CD14-positive monocyte (primary cell): ENCODE measurements around the gene MSI1. TPM values are rescaled to one million over a fixed set of nuclear protein-coding genes. Genes with fewer than 3 reads are reported as not detected.

Experiments used
- DNase-seq, 3 donors: peaks; one replicate each; pipeline ENCODE4 v3.0.0-alpha.2; 2011 to 2022
- H2AFZ ChIP-seq: 2 replicates; pipeline ENCODE4 v1.6.0; 2012; ENCODE audit warnings: mild to moderate bottlenecking, low read depth, low read length, inconsistent platforms; ENCODE audit not compliant: insufficient read depth, poor library complexity, severe bottlenecking
- H3K27ac ChIP-seq, 2 donors: 1 replicate in 1 of 2; 2 replicates in 1 of 2; pipeline ENCODE4 v1.5.1; 2012 to 2013; ENCODE audit warnings: low read length in 2 of 2, control low read depth in 1 of 2, inconsistent platforms in 1 of 2, low read depth in 1 of 2, mild to moderate bottlenecking in 1 of 2
- H3K27me3 ChIP-seq, 2 donors: one replicate each; pipeline versions ENCODE4 v1.6.0 to v1.6.1; 2011 to 2013; ENCODE audit warnings: low read length in 2 of 2; ENCODE audit not compliant: control insufficient read depth in 2 of 2, insufficient read depth in 2 of 2
- H3K36me3 ChIP-seq, 2 donors: replicated peaks in 1 of 2; 1 replicate in 1 of 2; 2 replicates in 1 of 2; pipeline versions ENCODE4 v1.5.1 to v1.6.1; 2012 to 2013; ENCODE audit warnings: low read length in 2 of 2, control low read depth in 1 of 2, inconsistent platforms in 1 of 2, mild to moderate bottlenecking in 1 of 2; ENCODE audit not compliant: insufficient read depth in 2 of 2, control insufficient read depth in 1 of 2
- H3K4me1 ChIP-seq, 2 donors: 1 replicate in 1 of 2; 2 replicates in 1 of 2; pipeline versions ENCODE4 v1.5.1 to v1.6.1; 2012 to 2013; ENCODE audit warnings: low read length in 2 of 2, control low read depth in 1 of 2, inconsistent platforms in 1 of 2, mild to moderate bottlenecking in 1 of 2, moderate library complexity in 1 of 2; ENCODE audit not compliant: insufficient read depth in 2 of 2, control insufficient read depth in 1 of 2
- H3K4me2 ChIP-seq: replicated peaks from 2 replicates; pipeline ENCODE3; 2012; ENCODE audit warnings: low read length, moderate library complexity, mild to moderate bottlenecking; ENCODE audit not compliant: poor library complexity, severe bottlenecking; ENCODE audit errors: extremely low read depth
- H3K4me3 ChIP-seq, 3 experiments: fragments of 200-600 bp in 1 of 3; sonication (generic) in 1 of 3; replicated peaks in 1 of 3; 1 replicate in 2 of 3; 2 replicates in 1 of 3; pipeline ENCODE4 v1.5.1; 2011 to 2013; ENCODE audit warnings: low read length in 3 of 3, mild to moderate bottlenecking in 3 of 3, control low read depth in 2 of 3, low read depth in 2 of 3, inconsistent platforms in 1 of 3, moderate library complexity in 1 of 3
- H3K79me2 ChIP-seq: 2 replicates; pipeline ENCODE4 v1.6.0; 2012; ENCODE audit warnings: mild to moderate bottlenecking, control low read depth, inconsistent platforms, low read length, moderate library complexity; ENCODE audit not compliant: insufficient read depth
- H3K9ac ChIP-seq: 2 replicates; pipeline ENCODE4 v1.6.0; 2017; ENCODE audit warnings: low read length, mild to moderate bottlenecking; ENCODE audit not compliant: insufficient read depth, poor library complexity, severe bottlenecking
- H3K9me3 ChIP-seq, 2 donors: replicated peaks in 1 of 2; 1 replicate in 1 of 2; 2 replicates in 1 of 2; pipeline versions ENCODE4 v1.5.1 to v1.6.1; 2012 to 2013; ENCODE audit warnings: low read length in 2 of 2, control low read depth in 1 of 2; ENCODE audit not compliant: control insufficient read depth in 1 of 2, insufficient read depth in 1 of 2
- H4K20me1 ChIP-seq: 2 replicates; pipeline ENCODE4 v1.6.0; 2012; ENCODE audit warnings: mild to moderate bottlenecking, low read length, control low read depth, moderate library complexity; ENCODE audit not compliant: insufficient read depth
- H3K27ac Mint-ChIP-seq, 7 donors: one replicate each; pipeline ENCODE4 v1.8.0; 2020; ENCODE audit warnings: mild to moderate bottlenecking in 7 of 7, mixed read lengths in 7 of 7, moderate library complexity in 6 of 7, inconsistent platforms in 2 of 7
- H3K27me3 Mint-ChIP-seq, 3 donors: one replicate each; pipeline ENCODE4 v1.8.0; 2021 to 2022; ENCODE audit warnings: low read depth in 3 of 3, mild to moderate bottlenecking in 3 of 3, mixed read lengths in 3 of 3, moderate library complexity in 3 of 3, inconsistent platforms in 1 of 3
- H3K36me3 Mint-ChIP-seq, 2 donors: one replicate each; pipeline ENCODE4 v1.8.0; 2020; ENCODE audit warnings: mixed read lengths in 2 of 2, inconsistent platforms in 1 of 2, mild to moderate bottlenecking in 1 of 2
- H3K4me1 Mint-ChIP-seq: one replicate; pipeline ENCODE4 v1.8.0; 2020; ENCODE audit warnings: mild to moderate bottlenecking, mixed read lengths
- H3K4me3 Mint-ChIP-seq, 2 donors: one replicate each; pipeline ENCODE4 v1.8.0; 2020; ENCODE audit warnings: mild to moderate bottlenecking in 2 of 2, mixed read lengths in 2 of 2, moderate library complexity in 1 of 2
- H3K9me3 Mint-ChIP-seq, 7 donors: one replicate each; pipeline ENCODE4 v1.8.0; 2020 to 2022; ENCODE audit warnings: mixed read lengths in 7 of 7, mild to moderate bottlenecking in 6 of 7, moderate library complexity in 6 of 7, inconsistent platforms in 2 of 7
- WGBS: methylation state at CpG from one replicate; pipeline ENCODE4 v1.1.5; 2013; ENCODE audit warnings: missing lambda C conversion rate; ENCODE audit not compliant: insufficient coverage; 5-methylcytosine and 5-hydroxymethylcytosine counted together
- intact Hi-C, 2 donors: fragments of 100-400 bp; cut with micrococcal nuclease; formaldehyde crosslinking; loops; one replicate each; pipeline versions ENCODE4 v1.15.0 to v1.15.1; 2023
- polyA plus RNA-seq, 3 donors: library from polyadenylated mRNA; depleted of rRNA in 1 of 3; unstranded in 2 of 3; stranded (reverse) in 1 of 3; fragments of 300-500 nt in 2 of 3; fragments of >200 nt in 1 of 3; fragmentation: Illumina TruSeq in 2 of 3; gene quantifications; 1 replicate in 2 of 3; 2 replicates in 1 of 3; pipeline ENCODE4 v1.2.3, GENCODE V29; 2012 to 2021
- TF ChIP-seq, protein P1 (sequence below): fragments of 200-600 bp; IDR thresholded peaks from one replicate; pipeline ENCODE4 v1.8.0; 2022; ENCODE audit warnings: antibody characterized with exemption, mild to moderate bottlenecking

Gene MSI1
- polyA plus RNA-seq, 3 donors = not detected

- H3K27ac ChIP-seq = no peak overlapping the region
- TF ChIP-seq, protein P1, sequence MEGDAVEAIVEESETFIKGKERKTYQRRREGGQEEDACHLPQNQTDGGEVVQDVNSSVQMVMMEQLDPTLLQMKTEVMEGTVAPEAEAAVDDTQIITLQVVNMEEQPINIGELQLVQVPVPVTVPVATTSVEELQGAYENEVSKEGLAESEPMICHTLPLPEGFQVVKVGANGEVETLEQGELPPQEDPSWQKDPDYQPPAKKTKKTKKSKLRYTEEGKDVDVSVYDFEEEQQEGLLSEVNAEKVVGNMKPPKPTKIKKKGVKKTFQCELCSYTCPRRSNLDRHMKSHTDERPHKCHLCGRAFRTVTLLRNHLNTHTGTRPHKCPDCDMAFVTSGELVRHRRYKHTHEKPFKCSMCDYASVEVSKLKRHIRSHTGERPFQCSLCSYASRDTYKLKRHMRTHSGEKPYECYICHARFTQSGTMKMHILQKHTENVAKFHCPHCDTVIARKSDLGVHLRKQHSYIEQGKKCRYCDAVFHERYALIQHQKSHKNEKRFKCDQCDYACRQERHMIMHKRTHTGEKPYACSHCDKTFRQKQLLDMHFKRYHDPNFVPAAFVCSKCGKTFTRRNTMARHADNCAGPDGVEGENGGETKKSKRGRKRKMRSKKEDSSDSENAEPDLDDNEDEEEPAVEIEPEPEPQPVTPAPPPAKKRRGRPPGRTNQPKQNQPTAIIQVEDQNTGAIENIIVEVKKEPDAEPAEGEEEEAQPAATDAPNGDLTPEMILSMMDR = no peak
- H4K20me1 ChIP-seq = no peaks in the 10 kb centered on the region
- no peak for DNase-seq
- H3K4me1 ChIP-seq = no peaks in the 10 kb centered on the region
- no peaks in the 10 kb centered on the region for H3K36me3 ChIP-seq
- Mint-ChIP-seq H3K27ac (no peak overlapping the region), H3K4me1 (peaks cover 1% of the 10 kb centered on the region), H3K27me3 (peaks cover 8 to 17% (median 14%) of the 10 kb centered on the region in 3 donors), H3K9me3 (peaks cover 0 to 2% (median 0%) of the 10 kb centered on the region in 7 donors), H3K4me3 (no peak overlapping the region), H3K36me3 (no peaks in the 10 kb centered on the region)
- H2AFZ ChIP-seq = no peak overlapping the region
- intact Hi-C loops = no loop called here
- peaks cover 0 to 2% of the 10 kb centered on the region in 2 donors for H3K27me3 ChIP-seq
- no peaks in the 10 kb centered on the region for H3K9me3 ChIP-seq
- H3K9ac ChIP-seq = no peak overlapping the region
- no peaks in the 10 kb centered on the region for H3K79me2 ChIP-seq
- WGBS = 87% methylated on average over 1 of the region's 5 CpGs
- no peak overlapping the region for H3K4me2 ChIP-seq
- H3K4me3 ChIP-seq = no peak overlapping the region
Observed at GRCh38 chr12:120352117-120352516, 16.8 kb downstream of the MSI1 start.

- Histone ChIP-seq H3K9me3 (no peaks in the 10 kb centered on the region), H3K27me3 (peaks cover 0 to 2% of the 10 kb centered on the region in 2 donors), H2AFZ (no peak overlapping the region), H3K79me2 (no peaks in the 10 kb centered on the region), H3K36me3 (no peaks in the 10 kb centered on the region), H3K27ac (no peak overlapping the region), H3K9ac (no peak overlapping the region), H3K4me3 (no peak overlapping the region), H3K4me1 (no peaks in the 10 kb centered on the region), H4K20me1 (no peaks in the 10 kb centered on the region), H3K4me2 (no peak overlapping the region)
- Mint-ChIP-seq H3K27ac (no peak overlapping the region), H3K4me3 (no peak overlapping the region), H3K4me1 (peaks cover 1% of the 10 kb centered on the region), H3K27me3 (peaks cover 7 to 17% (median 13%) of the 10 kb centered on the region in 3 donors), H3K9me3 (peaks cover 0 to 4% (median 0%) of the 10 kb centered on the region in 7 donors), H3K36me3 (no peaks in the 10 kb centered on the region)
- intact Hi-C loops = no loop called here
- WGBS = 91% methylated on average over 15 of the region's 19 CpGs
- no peak for DNase-seq
- TF ChIP-seq, protein P1 = no peak
Observed at GRCh38 chr12:120350576-120351350, 18.2 kb downstream of the MSI1 start.
